HG02884 (cell line): Measurements from ENCODE around the gene PTGER2.

Experiments
- ATAC-seq: cut with Tn5 transposase; IDR thresholded peaks from one replicate; pipeline ENCODE4 v1.9.1; 2021; ENCODE audit warnings: mild to moderate bottlenecking, moderate library complexity; ENCODE audit not compliant: unreplicated experiment

The PTGER2 gene

GRCh38 chr14:52304248-52304904 is 9.7 kb upstream of the PTGER2 start:
- no peak for ATAC-seq

GRCh38 chr14:52305014-52305413 is 9.1 kb upstream of the PTGER2 start:
- ATAC-seq = no peak

GRCh38 chr14:52307376-52307775 is 6.7 kb upstream of the PTGER2 start:
- ATAC-seq = no peak

GRCh38 chr14:52307905-52308304 is 6.2 kb upstream of the PTGER2 start:
- ATAC-seq = no peak

- no peak for ATAC-seq
Measured at GRCh38 chr14:52310541-52310940, 3.6 kb upstream of the PTGER2 start.

- no peak for ATAC-seq
Measured at GRCh38 chr14:52312931-52313355, 1.2 kb upstream of the PTGER2 start.

GRCh38 chr14:52313462-52313861 is 650 bp upstream of the PTGER2 start:
- ATAC-seq = no peak

GRCh38 chr14:52314595-52315354 is 663 bp downstream of the PTGER2 start:
- ATAC-seq = no peak

- ATAC-seq = no peak
Measured at GRCh38 chr14:52315355-52315718, 1.2 kb downstream of the PTGER2 start.

- no peak for ATAC-seq
Measured at GRCh38 chr14:52318062-52318461, 4.0 kb downstream of the PTGER2 start.

GRCh38 chr14:52318826-52319645 is 4.9 kb downstream of the PTGER2 start:
- no peak for ATAC-seq

GRCh38 chr14:52319919-52320318 is 5.8 kb downstream of the PTGER2 start:
- no peak for ATAC-seq

- ATAC-seq = peak; percentile 94
Measured at GRCh38 chr14:52325126-52325525, 11.0 kb downstream of the PTGER2 start.

GRCh38 chr14:52325630-52326029 is 11.5 kb downstream of the PTGER2 start:
- ATAC-seq = no peak

GRCh38 chr14:52327374-52328226 is 13.5 kb downstream of the PTGER2 start:
- no peak for ATAC-seq

GRCh38 chr14:52328276-52328675 is 14.2 kb downstream of the PTGER2 start:
- no peak for ATAC-seq

- no peak for ATAC-seq
Measured at GRCh38 chr14:52329678-52330369, 15.7 kb downstream of the PTGER2 start.

- no peak for ATAC-seq
Measured at GRCh38 chr14:52332269-52332668, 18.2 kb downstream of the PTGER2 start.

GRCh38 chr14:52333108-52333507 is 19.0 kb downstream of the PTGER2 start:
- ATAC-seq = no peak
